Erythroblast (primary cell): ENCODE results near the gene CHMP4A.

Experiments
- GATA1 ChIP-seq: IDR thresholded peaks from 2 replicates; pipeline ENCODE4 v1.6.1; 2011; ENCODE audit warnings: low read depth, mild to moderate bottlenecking, control low read depth, low read length, moderate library complexity
- POLR2A ChIP-seq: IDR thresholded peaks from 2 replicates; pipeline ENCODE4 v1.6.1; 2011; ENCODE audit warnings: mild to moderate bottlenecking, low read length

DNA sequence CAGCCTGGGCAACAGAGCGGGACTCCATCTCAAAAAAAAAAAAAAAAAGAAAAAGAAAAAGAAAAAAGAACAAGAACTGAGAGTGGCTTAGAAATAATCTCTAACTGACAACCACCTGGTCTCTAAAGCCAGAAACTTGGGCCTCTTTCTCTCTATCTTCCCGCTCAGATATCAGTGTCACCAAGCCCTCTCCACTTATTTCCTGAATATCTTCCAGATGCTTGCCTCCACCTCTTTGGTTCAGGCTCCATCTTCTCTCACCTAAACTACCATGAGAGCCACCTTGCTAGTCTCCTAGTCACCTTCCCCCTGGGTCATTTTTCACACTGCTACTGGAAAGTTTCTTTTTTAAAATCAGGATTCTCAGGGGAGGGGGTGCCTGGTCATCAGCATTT lies 16.2 kb downstream of the CHMP4A start:
- no peak for TF ChIP-seq POLR2A
- no peak for TF ChIP-seq GATA1
